ENCODE data around the gene LHX5. TPM values are rescaled to one million over a fixed set of nuclear protein-coding genes. Genes with fewer than 3 reads are reported as not detected.

Gene LHX5
- polyA plus RNA-seq, 1 donor, result not detected

- no peak for DNase-seq (ENCODE audit: low read depth)
Measured at GRCh38 chr12:113477842-113478215, 6.2 kb upstream of the LHX5 start.

GRCh38 chr12:113477171-113477841 lies 5.6 kb upstream of the LHX5 start:
- no peak for DNase-seq (ENCODE audit: low read depth)

- DNase-seq (ENCODE audit: low read depth), result no peak
Measured at GRCh38 chr12:113476176-113476986, 4.7 kb upstream of the LHX5 start.

GRCh38 chr12:113475451-113476175 lies 3.9 kb upstream of the LHX5 start:
- DNase-seq (ENCODE audit: low read depth), result no peak

- no peak for DNase-seq (ENCODE audit: low read depth)
Measured at GRCh38 chr12:113474635-113475436, 3.2 kb upstream of the LHX5 start.

GRCh38 chr12:113473942-113474341 lies 2.3 kb upstream of the LHX5 start:
- DNase-seq (ENCODE audit: low read depth), result no peak

- DNase-seq (ENCODE audit: low read depth), result no peak
Measured at GRCh38 chr12:113473400-113473799, 1.7 kb upstream of the LHX5 start.

- DNase-seq (ENCODE audit: low read depth), result no peak
Measured at GRCh38 chr12:113472191-113473121, 785 bp upstream of the LHX5 start.

- no peak for DNase-seq (ENCODE audit: low read depth)
Measured at GRCh38 chr12:113470871-113471618, 626 bp downstream of the LHX5 start.

- no peak for DNase-seq (ENCODE audit: low read depth)
Measured at GRCh38 chr12:113469949-113470743, 1.5 kb downstream of the LHX5 start.

GRCh38 chr12:113469224-113469948 lies 2.3 kb downstream of the LHX5 start:
- no peak for DNase-seq (ENCODE audit: low read depth)

- DNase-seq (ENCODE audit: low read depth), result no peak
Measured at GRCh38 chr12:113468365-113469223, 3.1 kb downstream of the LHX5 start.

GRCh38 chr12:113467502-113468364 lies 3.9 kb downstream of the LHX5 start:
- no peak for DNase-seq (ENCODE audit: low read depth)

GRCh38 chr12:113467142-113467501 lies 4.5 kb downstream of the LHX5 start:
- no peak for DNase-seq (ENCODE audit: low read depth)

GRCh38 chr12:113466454-113467141 lies 5.1 kb downstream of the LHX5 start:
- no peak for DNase-seq (ENCODE audit: low read depth)

Measured in forelimb muscle (tissue), 1 donor.